ENCODE data around the gene CIB2.

The CIB2 gene

DNA sequence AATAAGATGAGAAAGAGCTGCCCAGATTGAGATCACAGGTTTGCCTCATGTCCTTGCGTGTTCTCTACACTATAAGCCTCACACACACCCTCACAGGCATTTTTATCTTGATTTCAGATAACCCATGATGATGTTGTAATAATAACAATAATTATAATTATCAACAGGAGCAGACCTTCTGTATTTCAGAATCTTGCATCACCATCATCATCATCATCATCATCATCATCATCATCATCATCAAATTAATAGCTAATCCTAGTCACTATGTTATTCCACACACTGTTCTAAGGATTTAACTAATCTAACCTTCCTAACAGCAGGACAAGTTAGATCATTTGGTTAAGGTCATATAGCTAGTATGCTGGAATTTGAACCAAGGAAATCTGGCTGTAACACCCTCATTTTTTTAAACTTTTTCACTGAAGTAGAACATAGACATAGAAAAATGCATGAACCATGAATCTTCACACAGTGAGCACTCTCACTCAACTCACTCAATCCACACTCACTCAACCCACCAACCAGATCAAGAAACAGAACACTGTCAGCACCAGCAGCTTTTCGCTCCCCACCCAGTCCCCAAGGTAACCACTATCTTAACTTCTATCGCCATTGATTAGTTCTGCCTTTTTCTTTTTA lies 40.7 kb downstream of the CIB2 start:
- no peaks in the 10 kb centered on the region for H3K9me2 ChIP-seq (replicated peaks; ENCODE audit: control insufficient read depth, low read length)
- no peak overlapping the region for H3K4me3 ChIP-seq (ENCODE audit: low read length)
- TF ChIP-seq, protein P1, sequence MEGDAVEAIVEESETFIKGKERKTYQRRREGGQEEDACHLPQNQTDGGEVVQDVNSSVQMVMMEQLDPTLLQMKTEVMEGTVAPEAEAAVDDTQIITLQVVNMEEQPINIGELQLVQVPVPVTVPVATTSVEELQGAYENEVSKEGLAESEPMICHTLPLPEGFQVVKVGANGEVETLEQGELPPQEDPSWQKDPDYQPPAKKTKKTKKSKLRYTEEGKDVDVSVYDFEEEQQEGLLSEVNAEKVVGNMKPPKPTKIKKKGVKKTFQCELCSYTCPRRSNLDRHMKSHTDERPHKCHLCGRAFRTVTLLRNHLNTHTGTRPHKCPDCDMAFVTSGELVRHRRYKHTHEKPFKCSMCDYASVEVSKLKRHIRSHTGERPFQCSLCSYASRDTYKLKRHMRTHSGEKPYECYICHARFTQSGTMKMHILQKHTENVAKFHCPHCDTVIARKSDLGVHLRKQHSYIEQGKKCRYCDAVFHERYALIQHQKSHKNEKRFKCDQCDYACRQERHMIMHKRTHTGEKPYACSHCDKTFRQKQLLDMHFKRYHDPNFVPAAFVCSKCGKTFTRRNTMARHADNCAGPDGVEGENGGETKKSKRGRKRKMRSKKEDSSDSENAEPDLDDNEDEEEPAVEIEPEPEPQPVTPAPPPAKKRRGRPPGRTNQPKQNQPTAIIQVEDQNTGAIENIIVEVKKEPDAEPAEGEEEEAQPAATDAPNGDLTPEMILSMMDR (IDR thresholded peaks at IDR 0.05; ENCODE audit: low read depth, low read length, poor library complexity, severe bottlenecking): no peak
- TF ChIP-seq EZH2phosphoT487 (IDR thresholded peaks at IDR 0.05; ENCODE audit: borderline replicate concordance, low read length): no peak
- H3F3A ChIP-seq (ENCODE audit: control insufficient read depth, insufficient read depth): no peaks in the 10 kb centered on the region
- H3K27ac ChIP-seq (ENCODE audit: low read depth, low read length): no peak overlapping the region
- H3K27me3 ChIP-seq (ENCODE audit: control insufficient read depth, low read length): peaks cover 30% of the 10 kb centered on the region; the same call in 1 of the 2 replicates
- no peaks in the 10 kb centered on the region for H3K9me3 ChIP-seq (ENCODE audit: control insufficient read depth, insufficient read depth, low read length)
- H4K20me1 ChIP-seq (ENCODE audit: control insufficient read depth, insufficient read depth, low read depth, low read length): 0 out of 2 replicates have a peak, but pooled peaks cover 2% of the 10 kb centered on the region
- no peaks in the 10 kb centered on the region for H3K4me1 ChIP-seq (ENCODE audit: control insufficient read depth, low read length)
- H3K79me2 ChIP-seq (ENCODE audit: control insufficient read depth, low read length): no peaks in the 10 kb centered on the region
- H3K4me2 ChIP-seq (ENCODE audit: low read length): no peak overlapping the region
- no peaks in the 10 kb centered on the region for H3K36me3 ChIP-seq (ENCODE audit: control insufficient read depth, low read length)

DNA sequence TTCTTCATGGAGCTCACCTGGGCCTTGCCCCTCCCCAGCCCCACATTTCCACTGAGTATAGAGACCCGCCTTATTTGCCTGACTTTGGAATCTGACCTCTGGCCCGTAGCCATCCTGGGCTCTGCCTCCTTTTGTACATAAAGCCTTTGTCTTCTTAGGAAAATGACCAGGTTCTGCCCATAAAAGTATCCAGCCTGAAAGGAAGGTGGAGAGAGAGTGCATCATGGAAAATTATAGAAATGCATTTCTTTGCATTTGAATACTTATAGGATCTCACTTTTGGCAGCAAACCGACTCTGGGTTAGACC lies 42.5 kb downstream of the CIB2 start:
- no peak for TF ChIP-seq EZH2phosphoT487 (IDR thresholded peaks at IDR 0.05; ENCODE audit: borderline replicate concordance, low read length)
- TF ChIP-seq, protein P1 (IDR thresholded peaks at IDR 0.05; ENCODE audit: low read depth, low read length, poor library complexity, severe bottlenecking): no peak
- H3K9me2 ChIP-seq (replicated peaks; ENCODE audit: control insufficient read depth, low read length): no peaks in the 10 kb centered on the region
- H3K4me3 ChIP-seq (ENCODE audit: low read length): no peak overlapping the region
- H3K4me2 ChIP-seq (ENCODE audit: low read length): no peak overlapping the region
- H3K27ac ChIP-seq (ENCODE audit: low read depth, low read length): no peak overlapping the region
- H4K20me1 ChIP-seq (ENCODE audit: control insufficient read depth, insufficient read depth, low read depth, low read length): 0 out of 2 replicates have a peak, but pooled peaks cover 2% of the 10 kb centered on the region
- peaks cover 16% of the 10 kb centered on the region; the same call in 1 of the 2 replicates for H3K27me3 ChIP-seq (ENCODE audit: control insufficient read depth, low read length)
- no peaks in the 10 kb centered on the region for H3K9me3 ChIP-seq (ENCODE audit: control insufficient read depth, insufficient read depth, low read length)
- no peaks in the 10 kb centered on the region for H3K79me2 ChIP-seq (ENCODE audit: control insufficient read depth, low read length)
- H3K36me3 ChIP-seq (ENCODE audit: control insufficient read depth, low read length): no peaks in the 10 kb centered on the region
- peaks cover 6% of the 10 kb centered on the region for H3K4me1 ChIP-seq (ENCODE audit: control insufficient read depth, low read length)
- no peaks in the 10 kb centered on the region for H3F3A ChIP-seq (ENCODE audit: control insufficient read depth, insufficient read depth)

DNA sequence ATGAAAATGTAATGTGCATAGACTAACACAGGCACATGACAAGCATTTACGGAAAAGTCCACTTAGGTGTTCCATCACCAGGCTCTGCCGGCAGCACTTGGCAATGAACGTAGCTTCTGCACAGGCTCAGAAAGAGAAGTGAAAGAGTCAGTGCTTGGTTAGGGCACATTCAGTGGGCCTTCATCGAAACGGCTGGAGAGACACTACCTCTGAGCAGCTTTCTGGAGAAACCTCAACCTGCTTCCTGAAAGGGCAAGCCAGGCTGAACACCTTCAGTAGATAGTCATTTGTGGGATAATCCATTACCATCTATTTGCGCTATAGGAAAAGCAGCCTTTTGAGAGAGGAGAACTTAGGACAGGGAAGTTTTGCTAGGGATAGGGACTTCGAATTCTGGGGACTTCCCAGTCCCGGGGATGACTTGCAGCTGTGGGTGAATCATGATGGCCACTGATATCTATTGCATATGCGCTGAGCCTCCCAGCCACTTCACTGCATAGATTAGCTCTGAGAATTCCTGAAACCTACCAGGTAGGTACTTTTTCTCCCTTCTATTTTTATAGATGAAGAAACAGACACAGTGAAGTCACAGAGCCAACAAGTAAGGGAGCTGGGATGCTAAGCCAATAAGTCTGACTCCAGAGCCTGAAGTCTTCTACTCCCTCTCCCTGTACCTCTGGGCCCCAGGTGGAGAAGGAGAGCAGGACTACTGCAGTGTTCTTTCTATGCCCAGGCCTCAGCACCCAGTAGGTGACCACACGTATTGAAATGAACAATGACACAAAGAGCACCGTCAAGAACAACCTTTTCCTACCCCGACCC lies 43.1 kb downstream of the CIB2 start:
- H3K79me2 ChIP-seq (ENCODE audit: control insufficient read depth, low read length): no peaks in the 10 kb centered on the region
- no peaks in the 10 kb centered on the region for H4K20me1 ChIP-seq (ENCODE audit: control insufficient read depth, insufficient read depth, low read depth, low read length)
- no peak overlapping the region for H3K4me3 ChIP-seq (ENCODE audit: low read length)
- H3K27ac ChIP-seq (ENCODE audit: low read depth, low read length): no peak overlapping the region
- TF ChIP-seq, protein P1 (IDR thresholded peaks at IDR 0.05; ENCODE audit: low read depth, low read length, poor library complexity, severe bottlenecking): no peak
- TF ChIP-seq EZH2phosphoT487 (IDR thresholded peaks at IDR 0.05; ENCODE audit: borderline replicate concordance, low read length): no peak
- no peak overlapping the region for H3K4me2 ChIP-seq (ENCODE audit: low read length)
- no peaks in the 10 kb centered on the region for H3K9me2 ChIP-seq (replicated peaks; ENCODE audit: control insufficient read depth, low read length)
- H3K36me3 ChIP-seq (ENCODE audit: control insufficient read depth, low read length): no peaks in the 10 kb centered on the region
- peaks cover 10% of the 10 kb centered on the region; the same call in 1 of the 2 replicates for H3K27me3 ChIP-seq (ENCODE audit: control insufficient read depth, low read length)
- H3F3A ChIP-seq (ENCODE audit: control insufficient read depth, insufficient read depth): no peaks in the 10 kb centered on the region
- no peaks in the 10 kb centered on the region for H3K9me3 ChIP-seq (ENCODE audit: control insufficient read depth, insufficient read depth, low read length)
- peaks cover 6% of the 10 kb centered on the region for H3K4me1 ChIP-seq (ENCODE audit: control insufficient read depth, low read length)

Measured in DOHH2 (cell line).